Psoas muscle (tissue), 8 donors: Measurements from ENCODE around the gene CD74. TPM values are rescaled to one million over a fixed set of nuclear protein-coding genes. Genes with fewer than 3 reads are reported as not detected.
A peak's percentile ranks its signal among the peaks of the same experiment; 100 is the strongest.

Experiments used
- ATAC-seq, 4 donors: fragments of 200-7000 bp; cut with Tn5 transposase; one replicate each; pipeline ENCODE4 v1.9.1; 2020; ENCODE audit warnings: moderate library complexity in 3 of 4, mild to moderate bottlenecking in 2 of 4
- DNase-seq, 2 donors: peaks; one replicate each; pipeline ENCODE4 v3.0.0-alpha.2; 2020
- H3K27ac ChIP-seq: fragments of 200-600 bp; one replicate; pipeline ENCODE4 v1.8.0; 2022
- H3K27me3 ChIP-seq, 3 donors: fragments of 200-600 bp in 1 of 3; one replicate each; pipeline versions ENCODE4 v1.6.1 to v1.8.0; 2013 to 2022; ENCODE audit warnings: low read length in 2 of 3, mild to moderate bottlenecking in 2 of 3, moderate library complexity in 1 of 3; ENCODE audit not compliant: insufficient read depth in 3 of 3
- H3K36me3 ChIP-seq, 2 donors: fragments of 200-600 bp in 1 of 2; one replicate each; pipeline versions ENCODE4 v1.6.1 to v1.8.0; 2013 to 2022; ENCODE audit warnings: low read depth in 1 of 2, mild to moderate bottlenecking in 1 of 2, moderate library complexity in 1 of 2; ENCODE audit not compliant: insufficient read depth in 1 of 2
- H3K4me1 ChIP-seq: fragments of 200-600 bp; one replicate; pipeline ENCODE4 v1.8.0; 2022
- H3K4me3 ChIP-seq: fragments of 200-600 bp; one replicate; pipeline ENCODE4 v1.8.0; 2022; ENCODE audit warnings: mild to moderate bottlenecking
- H3K9me3 ChIP-seq: fragments of 200-600 bp; one replicate; pipeline ENCODE4 v1.8.0; 2022
- CTCF ChIP-seq: fragments of 200-600 bp; IDR thresholded peaks from one replicate; pipeline ENCODE4 v1.8.0; 2022; ENCODE audit warnings: antibody characterized with exemption
- WGBS, 3 donors: extraction: QIAGEN DNeasy Blood & Tissue Kit; methylation state at CpG; one replicate each; pipeline versions ENCODE4 v1.1.6 to v1.1.7; 2013; 5-methylcytosine and 5-hydroxymethylcytosine counted together
- intact Hi-C, 2 donors: fragments of 100-400 bp; cut with DNase I; formaldehyde crosslinking; loops; one replicate each; pipeline versions ENCODE4 v1.11.0 to v1.14.2; 2022
- polyA plus RNA-seq, 3 donors: library from polyadenylated mRNA; stranded (reverse); fragments of 200-250 nt; gene quantifications; one replicate each; pipeline ENCODE4 v1.2.3, GENCODE V29; 2013
- total RNA-seq, 4 donors: library from RNA; stranded (reverse); fragmentation: NEBNext Ultra II Directional in 2 of 4; extraction: Animal tissue kit (Norgen Biotek cat#: 25700) in 2 of 4; gene quantifications; one replicate each; pipeline versions ENCODE4 v1.2.1 to v1.2.4, GENCODE V29; 2021 to 2023
- donor health status: healthy with polysubstance abuse.
- donor health status: DM: no; HTN: no; CAD: no; lungs with moderate emphysema.
- donor health status: Bipolar disorder and iron deficiency.
- donor health status: healthy.
- donor health status: DM: yes; HTN: yes; CAD: no.
- donor health status: DM: no; HTN: no; CAD: no.
- donor health status: DM: no; HTN: no; CAD: no.
- donor health status: DM: yes; HTN: yes; CAD: no.

Gene CD74
- total and polyA plus RNA-seq, 7 donors: 66.5 to 299 (median 92.0) TPM

GRCh38 chr5:150452914-150453313 lies 40.2 kb upstream of the CD74 start:
- ATAC-seq (no peak), DNase-seq (no peak)
- Histone ChIP-seq H3K27ac (no peak overlapping the region), H3K4me3 (no peak overlapping the region), H3K4me1 (peaks cover 8% of the 10 kb centered on the region), H3K27me3 (no peaks in the 10 kb centered on the region), H3K9me3 (no peaks in the 10 kb centered on the region), H3K36me3 (peaks cover 0 to 5% of the 10 kb centered on the region in 2 donors)
- intact Hi-C loops: loop anchor here in 1 of 2 donors (5.0 to 10.0 kb wide), 2 partner anchors 34 to 202 kb away; no protein-coding TSS in a partner anchor
- 91 to 94% (median 93%) methylated on average over 4 of the region's 4 CpGs for WGBS, 3 donors
- TF ChIP-seq CTCF: no peak

GRCh38 chr5:150451594-150451993 lies 38.9 kb upstream of the CD74 start:
- no peak overlapping the region for H3K4me3 ChIP-seq
- no peaks in the 10 kb centered on the region for H3K27me3 ChIP-seq
- no peak for ATAC-seq
- WGBS, 3 donors: 76 to 100% (median 100%) methylated on average over 1 of the region's 1 CpG
- no peak for DNase-seq
- no peak overlapping the region for H3K27ac ChIP-seq
- no peak for TF ChIP-seq CTCF
- intact Hi-C loops: loop anchor here in 1 of 2 donors (5.0 to 10.0 kb wide), 2 partner anchors 36 to 203 kb away; no protein-coding TSS in a partner anchor
- H3K36me3 ChIP-seq: peaks cover 10 to 18% of the 10 kb centered on the region in 2 donors
- H3K9me3 ChIP-seq: no peaks in the 10 kb centered on the region
- peaks cover 14% of the 10 kb centered on the region for H3K4me1 ChIP-seq

GRCh38 chr5:150449517-150450339 lies 37.0 kb upstream of the CD74 start, which contains the start of gene RPS14:
TSS of gene RPS14 (minus strand) at chr5:150449739. CDS start at chr5:150447733, 2,006 bp downstream.
- H3K4me3 ChIP-seq: peak within 1 kb of the TSS; percentile 82
- peak; percentile 96 to 98 (median 96) for ATAC-seq
- intact Hi-C loops: loop anchor here in 1 of 2 donors (5.0 to 10.0 kb wide), 2 partner anchors 38 to 205 kb away; no protein-coding TSS in a partner anchor

GRCh38 chr5:150448952-150449516 lies 36.3 kb upstream of the CD74 start:
- Histone ChIP-seq H3K4me1 (peaks cover 24% of the 10 kb centered on the region), H3K27ac (peak overlapping the region; percentile 94), H3K27me3 (no peaks in the 10 kb centered on the region), H3K4me3 (peak overlapping the region; percentile 82), H3K36me3 (peaks cover 28 to 44% of the 10 kb centered on the region in 2 donors), H3K9me3 (no peaks in the 10 kb centered on the region)
- no peak for TF ChIP-seq CTCF
- peak; percentile 54 to 74 (median 62) for ATAC-seq
- 0% methylated on average over 31 of the region's 31 CpGs for WGBS, 3 donors
- intact Hi-C loops: no loop called here
- DNase-seq: no peak

More at GRCh38 chr5:150449517-150450339, 37.0 kb upstream of the CD74 start, which contains the start of gene RPS14:
- Histone ChIP-seq H3K27ac (peak within 1 kb of the TSS; percentile 94), H3K4me1 (peaks cover 17% of the 10 kb centered on the region), H3K36me3 (peaks cover 27 to 37% of the 10 kb centered on the region in 2 donors), H3K27me3 (no peaks in the 10 kb centered on the region), H3K9me3 (no peaks in the 10 kb centered on the region)
- DNase-seq: peak; percentile 93 to 97
- peak; percentile 88 for TF ChIP-seq CTCF
- WGBS, 3 donors: 3 to 4% (median 4%) methylated on average over 56 to 58 of the region's 58 CpGs
